ENCODE measurements around the gene FCRL4.

Gene FCRL4

DNA sequence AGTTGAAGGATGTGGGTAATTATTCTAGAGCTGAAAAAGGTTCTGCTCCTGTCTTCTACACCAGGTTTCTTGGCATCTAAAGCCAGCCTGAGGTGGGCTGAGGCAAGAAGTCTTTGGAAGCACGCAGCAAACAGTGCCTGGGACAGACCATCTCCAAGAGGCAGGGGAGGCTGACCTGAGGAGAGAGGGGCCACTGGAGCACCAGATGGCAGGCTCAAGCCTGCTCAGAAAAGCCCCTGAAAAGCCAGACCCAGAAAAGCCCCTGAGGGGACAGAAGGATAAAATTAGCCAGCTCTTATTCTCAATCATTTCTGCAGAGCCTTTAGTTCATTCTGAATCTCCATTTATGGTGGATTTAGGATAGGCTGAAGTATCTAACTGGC is 17.1 kb downstream of the FCRL4 start:
- no peak for TF ChIP-seq ZFX (IDR thresholded peaks at IDR 0.05; ENCODE audit: borderline replicate concordance)
- TF ChIP-seq, protein P1, sequence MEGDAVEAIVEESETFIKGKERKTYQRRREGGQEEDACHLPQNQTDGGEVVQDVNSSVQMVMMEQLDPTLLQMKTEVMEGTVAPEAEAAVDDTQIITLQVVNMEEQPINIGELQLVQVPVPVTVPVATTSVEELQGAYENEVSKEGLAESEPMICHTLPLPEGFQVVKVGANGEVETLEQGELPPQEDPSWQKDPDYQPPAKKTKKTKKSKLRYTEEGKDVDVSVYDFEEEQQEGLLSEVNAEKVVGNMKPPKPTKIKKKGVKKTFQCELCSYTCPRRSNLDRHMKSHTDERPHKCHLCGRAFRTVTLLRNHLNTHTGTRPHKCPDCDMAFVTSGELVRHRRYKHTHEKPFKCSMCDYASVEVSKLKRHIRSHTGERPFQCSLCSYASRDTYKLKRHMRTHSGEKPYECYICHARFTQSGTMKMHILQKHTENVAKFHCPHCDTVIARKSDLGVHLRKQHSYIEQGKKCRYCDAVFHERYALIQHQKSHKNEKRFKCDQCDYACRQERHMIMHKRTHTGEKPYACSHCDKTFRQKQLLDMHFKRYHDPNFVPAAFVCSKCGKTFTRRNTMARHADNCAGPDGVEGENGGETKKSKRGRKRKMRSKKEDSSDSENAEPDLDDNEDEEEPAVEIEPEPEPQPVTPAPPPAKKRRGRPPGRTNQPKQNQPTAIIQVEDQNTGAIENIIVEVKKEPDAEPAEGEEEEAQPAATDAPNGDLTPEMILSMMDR (IDR thresholded peaks at IDR 0.05) = no peak
- H3K27ac ChIP-seq = no peak overlapping the region

DNA sequence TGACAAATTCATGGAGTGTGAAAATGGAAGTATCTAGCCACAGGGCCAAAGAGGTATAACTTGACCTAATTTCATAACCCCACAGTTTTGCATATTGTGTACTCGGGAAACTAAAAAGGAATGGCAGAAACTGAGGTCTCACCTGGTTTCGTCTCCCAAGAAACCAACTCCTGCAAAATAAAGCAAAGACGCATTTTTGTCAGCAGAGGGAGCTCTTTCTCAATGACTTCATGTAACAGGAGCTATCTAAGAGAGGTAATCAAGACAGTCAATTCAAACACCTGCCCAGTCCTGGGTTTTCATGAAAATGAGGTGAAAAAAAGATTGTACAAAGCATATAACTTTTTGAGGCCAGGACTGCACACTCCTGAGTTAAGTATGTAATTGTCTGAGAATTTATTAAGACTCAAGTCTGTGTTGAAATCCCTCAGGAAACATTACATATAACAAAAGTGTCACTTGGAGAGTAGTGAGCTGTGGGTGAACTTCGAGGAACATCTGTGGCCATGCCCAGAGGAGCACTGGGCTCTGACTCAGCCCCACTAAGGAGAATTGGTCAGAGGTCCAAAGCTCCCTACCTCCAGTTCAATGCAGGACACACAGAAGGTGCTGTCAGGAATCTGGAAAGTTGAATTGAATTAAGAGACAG is 17.6 kb downstream of the FCRL4 start:
- H3K27ac ChIP-seq = no peak overlapping the region
- no peak for TF ChIP-seq ZFX (IDR thresholded peaks at IDR 0.05; ENCODE audit: borderline replicate concordance)
- TF ChIP-seq, protein P1 (IDR thresholded peaks at IDR 0.05) = peak; percentile 94

DNA sequence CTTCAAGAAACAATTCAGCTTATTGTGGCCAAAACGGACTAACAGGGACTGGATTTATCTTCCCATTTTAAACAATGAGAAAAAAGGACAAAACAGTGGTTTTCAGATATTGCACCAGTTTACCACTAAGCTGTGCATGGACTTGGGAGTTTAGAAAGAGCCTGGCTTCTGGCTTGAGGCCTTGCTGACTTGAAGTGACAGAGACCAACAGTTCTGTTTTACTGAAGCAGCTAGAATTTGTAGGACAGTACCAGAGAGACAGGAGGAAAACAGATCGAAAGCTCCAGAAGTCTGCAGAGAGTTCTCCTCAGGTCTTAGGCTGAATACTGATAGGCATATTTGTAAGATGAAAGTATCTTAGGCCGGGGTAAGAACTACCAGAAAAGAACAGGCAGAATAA is 20.5 kb downstream of the FCRL4 start:
- H3K27ac ChIP-seq = no peak overlapping the region
- TF ChIP-seq ZFX (IDR thresholded peaks at IDR 0.05; ENCODE audit: borderline replicate concordance) = no peak
- TF ChIP-seq, protein P1 (IDR thresholded peaks at IDR 0.05) = no peak

DNA sequence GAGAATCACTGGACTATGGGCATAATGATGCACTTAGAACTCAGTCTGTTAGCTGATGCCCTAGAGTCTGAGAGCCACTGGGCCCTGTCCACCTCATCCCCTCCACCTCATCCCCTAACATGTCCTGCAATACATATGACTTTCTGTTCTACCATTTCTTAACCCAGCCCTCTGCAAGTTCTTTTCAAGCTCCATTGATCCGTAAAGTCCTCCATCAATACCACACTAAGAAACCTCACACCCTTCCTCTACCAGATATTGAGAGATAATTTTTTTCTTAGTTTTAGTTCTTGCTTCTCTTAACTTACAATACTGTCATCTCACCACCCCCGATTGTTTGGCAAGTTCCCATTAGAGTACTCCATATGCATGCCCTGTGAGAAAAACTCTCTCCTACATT is 22.1 kb downstream of the FCRL4 start:
- TF ChIP-seq, protein P1 (IDR thresholded peaks at IDR 0.05) = no peak
- TF ChIP-seq ZFX (IDR thresholded peaks at IDR 0.05; ENCODE audit: borderline replicate concordance) = no peak
- no peak overlapping the region for H3K27ac ChIP-seq

DNA sequence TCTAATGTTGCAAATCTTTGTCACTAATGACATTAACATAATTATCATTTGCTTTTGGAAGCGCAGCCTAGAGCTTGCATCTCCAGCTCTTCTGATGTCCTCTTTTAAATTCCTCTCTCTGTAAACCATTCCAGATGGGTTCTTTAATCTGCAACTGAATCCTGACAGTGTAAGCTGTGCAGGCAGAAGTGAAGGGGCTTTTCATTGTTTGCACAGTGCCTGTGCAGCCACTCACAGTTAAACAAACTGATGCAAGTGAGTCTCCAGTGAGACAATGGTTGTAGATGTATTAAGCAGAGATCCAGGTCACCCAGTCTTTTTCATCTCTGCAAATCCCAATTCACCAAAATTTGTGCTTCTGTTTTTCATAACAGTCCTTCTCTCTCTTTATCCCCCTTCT is 23.0 kb downstream of the FCRL4 start:
- no peak for TF ChIP-seq ZFX (IDR thresholded peaks at IDR 0.05; ENCODE audit: borderline replicate concordance)
- TF ChIP-seq, protein P1 (IDR thresholded peaks at IDR 0.05) = no peak
- no peak overlapping the region for H3K27ac ChIP-seq

DNA sequence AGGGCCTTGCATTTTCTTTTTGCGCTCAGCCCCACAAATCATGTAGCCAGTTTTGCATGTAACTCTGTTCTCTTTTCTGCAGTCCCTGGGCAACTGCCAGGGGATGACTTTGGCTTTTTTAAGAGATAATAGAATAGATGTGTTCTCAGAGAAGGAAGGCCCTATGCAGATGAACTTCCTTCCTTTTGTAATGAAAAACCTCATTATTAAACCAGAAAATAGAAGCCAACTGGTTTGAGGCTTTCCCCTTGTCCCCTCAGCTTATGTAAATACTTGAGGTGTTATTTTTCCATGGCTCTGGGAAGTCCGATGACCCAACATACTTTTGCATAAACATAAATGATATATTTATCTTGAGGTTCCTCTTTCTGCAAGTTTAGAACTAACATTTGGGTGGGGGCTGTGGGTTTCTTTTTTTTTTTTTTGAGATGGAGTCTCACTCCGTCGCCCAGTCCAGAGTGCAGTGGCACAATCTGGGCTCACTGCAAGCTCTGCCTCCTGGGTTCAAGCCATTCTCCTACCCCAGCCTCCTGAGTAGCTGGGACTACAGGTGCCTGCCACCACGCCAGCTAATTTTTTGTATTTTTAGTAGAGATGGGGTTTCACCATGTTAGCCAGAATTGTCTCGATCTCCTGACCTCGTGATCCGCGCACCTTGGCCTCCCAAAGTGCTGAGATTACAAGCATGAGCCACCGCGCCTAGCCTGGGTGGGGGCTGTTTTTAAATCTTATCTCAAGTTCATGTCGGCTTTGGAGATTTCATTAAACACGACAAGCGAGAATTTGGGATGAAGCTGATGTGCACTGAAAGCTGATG is 31.2 kb downstream of the FCRL4 start:
- TF ChIP-seq, protein P1 (IDR thresholded peaks at IDR 0.05) = no peak
- TF ChIP-seq ZFX (IDR thresholded peaks at IDR 0.05; ENCODE audit: borderline replicate concordance) = no peak
- H3K27ac ChIP-seq = no peak overlapping the region

DNA sequence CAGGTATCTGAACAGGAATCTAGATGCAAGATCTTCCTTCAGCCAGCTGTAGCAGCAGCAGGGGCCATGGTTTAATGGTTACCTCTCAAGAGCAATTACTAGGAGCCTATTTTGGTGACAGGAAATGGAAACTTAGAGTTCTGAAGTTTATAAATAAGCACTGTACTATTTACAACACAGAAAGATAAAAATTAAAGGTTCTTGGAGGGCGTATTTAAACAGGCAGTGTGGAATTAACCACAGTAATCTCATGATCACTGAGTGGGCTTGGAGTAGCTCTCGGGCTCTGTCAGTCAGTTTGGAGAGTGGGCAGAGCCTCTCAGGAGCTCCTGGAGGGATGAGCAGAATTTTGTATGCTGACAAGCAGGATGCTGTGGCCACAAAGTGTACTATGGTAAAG is 35.4 kb downstream of the FCRL4 start:
- H3K27ac ChIP-seq = no peak overlapping the region
- TF ChIP-seq ZFX (IDR thresholded peaks at IDR 0.05; ENCODE audit: borderline replicate concordance) = no peak
- TF ChIP-seq, protein P1 (IDR thresholded peaks at IDR 0.05) = no peak

All from 22Rv1 (cell line).